Upper lobe of left lung (tissue), 4 donors: ENCODE results near the gene ZBTB40.

ENCODE experiments used
- POLR2A ChIP-seq, 4 donors: fragments of 450-650 bp; IDR thresholded peaks; one replicate each; pipeline ENCODE4 v1.5.1; 2016 to 2017; ENCODE audit warnings: antibody characterized with exemption in 4 of 4, mild to moderate bottlenecking in 2 of 4
- POLR2AphosphoS5 ChIP-seq, 2 donors: sonication (generic); formaldehyde crosslinking; IDR thresholded peaks; one replicate each; pipeline ENCODE4 v1.5.1; 2017; ENCODE audit warnings: antibody characterized with exemption in 2 of 2
- TF ChIP-seq, protein P1 (sequence below), 6 experiments: fragments of 450-650 bp in 4 of 6; fragments of 200-600 bp in 2 of 6; sonication (generic) in 2 of 6; IDR thresholded peaks; one replicate each; pipeline ENCODE4 v1.5.1; 2016 to 2019; ENCODE audit warnings: antibody characterized with exemption in 6 of 6

DNA sequence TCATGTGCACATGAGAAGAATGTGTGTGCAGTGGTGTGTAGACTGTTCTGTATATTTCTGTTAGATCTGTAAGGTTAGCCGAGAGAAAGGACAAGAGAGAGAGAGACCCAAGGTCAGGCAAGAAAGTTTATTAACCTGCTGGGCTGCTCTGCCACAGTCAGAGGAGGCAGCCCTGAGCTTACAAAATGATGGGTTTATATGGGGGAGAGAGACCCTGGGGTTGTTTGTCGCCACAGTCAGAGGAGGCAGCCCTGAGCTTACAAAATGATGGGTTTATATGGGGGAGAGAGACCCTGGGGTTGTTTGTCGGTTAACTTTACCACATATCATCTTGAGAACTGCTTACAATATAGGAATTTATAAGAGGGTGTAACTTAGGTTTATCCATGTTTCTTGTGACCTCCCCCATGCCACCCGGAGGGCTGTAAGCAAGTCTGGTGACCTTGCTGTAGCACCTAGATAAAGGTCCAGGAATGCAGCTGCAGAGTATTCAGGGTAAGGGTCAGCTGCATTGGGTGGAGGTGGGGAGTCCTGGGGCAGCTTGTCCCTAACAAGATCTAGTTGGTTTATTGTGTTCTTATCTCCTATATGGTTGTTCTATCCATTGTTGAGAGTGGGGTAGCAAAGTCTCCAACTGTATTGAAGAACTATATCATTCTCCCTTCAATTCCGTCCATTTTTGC lies 9.3 kb upstream of the ZBTB40 start:
- TF ChIP-seq POLR2A (IDR thresholded peaks at IDR 0.05) = no peak
- TF ChIP-seq, protein P1, sequence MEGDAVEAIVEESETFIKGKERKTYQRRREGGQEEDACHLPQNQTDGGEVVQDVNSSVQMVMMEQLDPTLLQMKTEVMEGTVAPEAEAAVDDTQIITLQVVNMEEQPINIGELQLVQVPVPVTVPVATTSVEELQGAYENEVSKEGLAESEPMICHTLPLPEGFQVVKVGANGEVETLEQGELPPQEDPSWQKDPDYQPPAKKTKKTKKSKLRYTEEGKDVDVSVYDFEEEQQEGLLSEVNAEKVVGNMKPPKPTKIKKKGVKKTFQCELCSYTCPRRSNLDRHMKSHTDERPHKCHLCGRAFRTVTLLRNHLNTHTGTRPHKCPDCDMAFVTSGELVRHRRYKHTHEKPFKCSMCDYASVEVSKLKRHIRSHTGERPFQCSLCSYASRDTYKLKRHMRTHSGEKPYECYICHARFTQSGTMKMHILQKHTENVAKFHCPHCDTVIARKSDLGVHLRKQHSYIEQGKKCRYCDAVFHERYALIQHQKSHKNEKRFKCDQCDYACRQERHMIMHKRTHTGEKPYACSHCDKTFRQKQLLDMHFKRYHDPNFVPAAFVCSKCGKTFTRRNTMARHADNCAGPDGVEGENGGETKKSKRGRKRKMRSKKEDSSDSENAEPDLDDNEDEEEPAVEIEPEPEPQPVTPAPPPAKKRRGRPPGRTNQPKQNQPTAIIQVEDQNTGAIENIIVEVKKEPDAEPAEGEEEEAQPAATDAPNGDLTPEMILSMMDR (IDR thresholded peaks at IDR 0.05) = no peak
- TF ChIP-seq POLR2AphosphoS5 (IDR thresholded peaks at IDR 0.05) = no peak
